Tibial nerve (tissue), 4 donors: Measurements from ENCODE around the gene DHCR7.

ENCODE experiments used
- CTCF ChIP-seq, 5 experiments: fragments of 200-600 bp in 3 of 5; fragments of 450-650 bp in 2 of 5; sonication (generic) in 3 of 5; IDR thresholded peaks; one replicate each; pipeline ENCODE4 v1.5.1; 2016 to 2019; ENCODE audit warnings: antibody characterized with exemption in 5 of 5, mild to moderate bottlenecking in 3 of 5, moderate library complexity in 2 of 5
- EP300 ChIP-seq, 2 donors: sonication (generic); formaldehyde crosslinking; IDR thresholded peaks; one replicate each; pipeline ENCODE4 v1.6.1; 2017; ENCODE audit warnings: antibody characterized with exemption in 2 of 2, mild to moderate bottlenecking in 1 of 2
- POLR2A ChIP-seq, 2 donors: fragments of 450-650 bp; IDR thresholded peaks; one replicate each; pipeline ENCODE4 v1.6.1; 2017; ENCODE audit warnings: antibody characterized with exemption in 2 of 2, mild to moderate bottlenecking in 2 of 2, moderate library complexity in 2 of 2

GRCh38 chr11:71410363-71410966 is 37.7 kb downstream of the DHCR7 start:
- TF ChIP-seq CTCF (IDR thresholded peaks at IDR 0.05) (no peak), POLR2A (IDR thresholded peaks at IDR 0.05) (no peak), EP300 (IDR thresholded peaks at IDR 0.05) (no peak)
